PC-3 (cell line): Measurements from ENCODE around the gene HOXD3.

ENCODE experiments used
- EZH2 ChIP-seq: fragments of 300-600 bp; sonication (generic); IDR thresholded peaks from one replicate; pipeline ENCODE4 v1.6.1; 2017; ENCODE audit warnings: antibody characterized with exemption, mild to moderate bottlenecking, low read length; ENCODE audit not compliant: unreplicated experiment
- EZH2phosphoT487 ChIP-seq: fragments of 300-600 bp; sonication (generic); IDR thresholded peaks from 2 replicates; pipeline ENCODE4 v1.6.1; 2018; ENCODE audit warnings: mild to moderate bottlenecking, antibody characterized with exemption, low read length, borderline replicate concordance
- TF ChIP-seq, protein P1 (sequence below): fragments of 300-600 bp; sonication (generic); conservative IDR thresholded peaks from 2 replicates; pipeline ENCODE4 v1.5.1; 2017; ENCODE audit warnings: antibody characterized with exemption, low read depth, mild to moderate bottlenecking, low read length

DNA sequence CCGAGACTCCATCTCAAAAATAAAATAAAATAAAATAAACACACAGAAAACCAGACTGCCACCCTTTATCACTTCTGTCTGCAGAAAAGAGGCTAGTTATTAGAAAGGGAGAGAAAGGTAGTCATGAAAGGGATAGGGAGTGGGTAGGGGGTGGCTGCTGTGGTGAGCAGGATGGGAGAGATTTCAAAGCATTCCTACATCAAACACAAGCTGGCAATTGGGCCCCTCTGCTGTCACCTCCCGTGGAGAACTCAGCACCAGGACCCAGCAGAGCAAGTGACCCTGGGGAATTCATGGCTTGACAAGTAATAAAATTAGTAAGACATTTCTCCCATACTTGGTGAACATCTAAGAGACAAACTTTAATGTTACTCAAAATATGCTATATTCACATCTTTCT lies 27.6 kb downstream of the HOXD3 start:
- TF ChIP-seq, protein P1, sequence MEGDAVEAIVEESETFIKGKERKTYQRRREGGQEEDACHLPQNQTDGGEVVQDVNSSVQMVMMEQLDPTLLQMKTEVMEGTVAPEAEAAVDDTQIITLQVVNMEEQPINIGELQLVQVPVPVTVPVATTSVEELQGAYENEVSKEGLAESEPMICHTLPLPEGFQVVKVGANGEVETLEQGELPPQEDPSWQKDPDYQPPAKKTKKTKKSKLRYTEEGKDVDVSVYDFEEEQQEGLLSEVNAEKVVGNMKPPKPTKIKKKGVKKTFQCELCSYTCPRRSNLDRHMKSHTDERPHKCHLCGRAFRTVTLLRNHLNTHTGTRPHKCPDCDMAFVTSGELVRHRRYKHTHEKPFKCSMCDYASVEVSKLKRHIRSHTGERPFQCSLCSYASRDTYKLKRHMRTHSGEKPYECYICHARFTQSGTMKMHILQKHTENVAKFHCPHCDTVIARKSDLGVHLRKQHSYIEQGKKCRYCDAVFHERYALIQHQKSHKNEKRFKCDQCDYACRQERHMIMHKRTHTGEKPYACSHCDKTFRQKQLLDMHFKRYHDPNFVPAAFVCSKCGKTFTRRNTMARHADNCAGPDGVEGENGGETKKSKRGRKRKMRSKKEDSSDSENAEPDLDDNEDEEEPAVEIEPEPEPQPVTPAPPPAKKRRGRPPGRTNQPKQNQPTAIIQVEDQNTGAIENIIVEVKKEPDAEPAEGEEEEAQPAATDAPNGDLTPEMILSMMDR = no peak
- TF ChIP-seq EZH2 (no peak), EZH2phosphoT487 (no peak)
